ENCODE measurements around the gene GCH1. TPM values are rescaled to one million over a fixed set of nuclear protein-coding genes. Genes with fewer than 3 reads are reported as not detected.
A peak's percentile ranks its signal among the peaks of the same experiment; 100 is the strongest.

Gene GCH1
- total RNA-seq, 1 experiment from 2014 or later, result 0.80 TPM

GRCh38 chr14:54828037-54828436 lies 74.6 kb downstream of the GCH1 start:
- DNase-seq (ENCODE audit: low read depth), result no peak

GRCh38 chr14:54823757-54824549 lies 78.7 kb downstream of the GCH1 start:
- DNase-seq (ENCODE audit: low read depth), result no peak

DNA sequence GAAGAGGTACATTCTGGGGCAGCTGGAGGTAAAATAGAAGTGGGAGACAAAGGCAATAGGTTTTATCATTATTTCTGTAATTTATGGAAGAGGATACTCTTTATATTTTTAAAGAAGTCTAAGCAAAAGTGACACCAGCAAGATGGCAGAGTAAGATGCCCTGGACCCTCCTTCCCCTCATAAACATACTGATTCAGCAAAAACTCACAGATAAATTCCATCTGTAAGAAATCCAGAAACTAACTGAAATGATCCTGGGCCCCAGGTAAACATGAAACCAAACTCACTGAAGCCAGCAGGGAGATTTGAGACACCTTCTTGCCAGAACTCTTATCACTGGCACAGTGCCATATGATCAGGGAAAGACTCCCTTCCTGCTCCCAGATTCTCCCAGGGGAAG lies 79.9 kb downstream of the GCH1 start:
- DNase-seq (ENCODE audit: low read depth), result no peak

DNA sequence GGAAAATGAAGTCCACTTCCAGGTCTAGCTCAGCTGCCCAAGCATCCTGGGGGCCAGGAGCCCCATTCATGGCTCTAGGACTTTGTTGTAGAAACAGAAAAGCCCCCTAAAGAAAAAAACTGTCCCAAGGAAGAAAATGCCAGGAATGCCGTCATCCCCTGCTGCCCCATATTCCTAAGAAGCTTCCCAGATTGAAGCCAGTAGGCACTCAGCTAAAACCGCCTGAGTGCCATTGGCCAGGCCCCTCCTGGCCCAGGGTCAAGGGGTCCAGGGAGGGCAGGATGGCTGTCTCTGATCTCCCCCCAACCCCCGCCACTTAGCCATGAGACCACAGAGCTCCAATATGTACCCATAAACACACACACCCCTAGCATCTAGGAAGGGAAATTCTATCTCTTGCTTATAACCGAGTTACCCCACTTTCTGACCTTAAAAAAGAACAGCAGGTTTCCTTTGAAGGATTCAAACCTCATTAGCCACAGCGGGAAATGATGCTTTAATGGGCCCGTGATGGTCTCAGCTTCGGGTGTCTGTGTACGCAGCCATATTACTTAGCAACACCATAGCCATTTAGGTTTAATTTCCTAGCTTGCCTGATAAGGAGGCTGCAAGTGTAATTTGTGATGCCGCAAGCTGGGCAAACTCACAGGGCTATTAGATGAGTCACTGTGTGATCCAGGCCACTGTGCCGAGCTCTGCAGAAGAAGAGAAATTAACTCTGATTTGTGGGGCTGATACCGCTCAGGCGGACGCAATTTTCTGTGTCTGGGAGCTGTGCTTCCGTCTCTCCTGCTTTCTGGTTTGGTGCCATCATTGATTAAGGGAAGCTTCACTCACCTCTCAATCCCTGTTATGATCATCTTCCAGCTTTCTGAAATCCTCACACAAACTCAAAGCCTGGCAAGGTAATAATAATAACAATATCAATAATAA lies 84.2 kb downstream of the GCH1 start:
- DNase-seq (ENCODE audit: low read depth), result peak; percentile 66

DNA sequence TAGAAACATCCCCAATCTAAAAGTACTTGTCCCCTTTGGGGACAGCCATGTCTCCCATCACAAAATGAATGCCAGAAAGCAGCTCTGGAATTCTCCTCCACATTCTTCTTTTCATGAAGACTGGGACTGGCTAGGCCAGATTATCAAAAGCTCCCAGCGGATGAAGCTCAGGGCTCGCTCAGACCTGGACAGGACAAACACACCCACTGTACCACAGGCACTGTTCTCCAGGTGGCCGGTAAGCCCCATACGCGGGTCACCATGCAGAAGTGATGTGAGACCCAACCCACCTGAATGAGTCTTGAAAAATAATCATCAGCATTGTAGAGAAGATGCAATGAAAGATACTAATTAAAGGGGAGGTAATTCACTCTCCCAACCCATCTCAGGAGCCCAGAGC lies 85.1 kb downstream of the GCH1 start:
- no peak for DNase-seq (ENCODE audit: low read depth)

GRCh38 chr14:54816450-54816849 lies 86.2 kb downstream of the GCH1 start:
- DNase-seq (ENCODE audit: low read depth), result no peak

DNA sequence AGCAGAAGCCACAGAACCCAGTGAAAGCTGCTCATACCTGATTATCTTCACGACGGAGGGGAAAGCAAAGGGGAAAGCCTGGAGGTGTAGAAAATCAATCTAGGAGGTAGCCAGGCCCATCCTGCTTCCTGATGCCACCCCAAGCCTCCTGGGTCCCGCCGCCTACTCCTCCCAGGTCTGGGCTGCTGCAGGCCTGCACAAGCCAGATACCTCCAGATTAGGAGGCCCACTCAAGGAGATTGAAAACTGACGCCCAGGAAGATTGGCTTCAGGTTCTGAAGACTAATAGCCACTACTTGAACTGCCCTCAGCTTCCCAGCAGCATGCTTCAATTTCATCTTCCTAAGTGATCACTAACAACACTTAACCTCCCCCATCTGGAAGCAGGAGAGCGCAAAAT lies 87.1 kb downstream of the GCH1 start:
- no peak for DNase-seq (ENCODE audit: low read depth)

- DNase-seq (ENCODE audit: low read depth), result peak; percentile 41
These were observed 87.6 kb downstream of the GCH1 start for GRCh38 chr14:54815016-54815415.

DNA sequence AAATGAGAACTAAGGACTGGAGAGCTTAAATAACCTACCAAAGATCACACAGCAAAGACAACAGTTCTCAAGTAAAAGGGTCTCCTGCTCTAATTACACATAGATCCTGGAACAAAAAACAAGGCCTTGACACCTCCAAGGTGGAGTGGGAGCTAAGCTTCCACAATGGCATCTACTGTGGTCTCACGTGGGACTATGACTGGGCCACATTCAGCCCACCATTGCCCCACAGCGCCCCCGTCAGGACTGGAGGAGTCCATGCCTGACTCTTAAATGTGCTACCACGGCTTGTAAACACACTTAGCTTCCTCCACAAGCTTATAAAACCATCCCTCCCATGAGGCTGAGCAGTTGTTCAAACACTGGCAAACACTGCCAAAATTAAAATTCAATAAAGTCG lies 88.5 kb downstream of the GCH1 start:
- DNase-seq (ENCODE audit: low read depth), result peak; percentile 18

DNA sequence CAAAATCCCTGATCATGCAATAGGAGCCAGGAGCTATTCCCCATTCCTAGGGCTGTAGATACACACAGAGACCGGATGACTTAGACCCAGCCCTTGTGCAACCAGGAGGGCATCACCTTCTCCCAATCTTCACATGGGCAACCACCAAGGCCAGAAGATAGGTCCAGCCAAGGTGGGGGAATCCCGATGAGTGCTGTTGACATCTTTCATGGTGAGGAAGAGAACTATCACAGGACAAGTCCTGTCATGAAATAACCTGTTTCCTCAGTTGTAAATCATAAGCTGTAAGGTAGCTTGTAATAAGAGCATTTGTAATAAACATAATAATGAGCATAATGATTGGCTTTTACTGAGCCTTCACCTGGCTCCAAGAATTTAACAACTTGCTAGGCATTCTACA lies 89.5 kb downstream of the GCH1 start:
- no peak for DNase-seq (ENCODE audit: low read depth)

GRCh38 chr14:54812617-54813016 lies 90.0 kb downstream of the GCH1 start:
- no peak for DNase-seq (ENCODE audit: low read depth)

DNA sequence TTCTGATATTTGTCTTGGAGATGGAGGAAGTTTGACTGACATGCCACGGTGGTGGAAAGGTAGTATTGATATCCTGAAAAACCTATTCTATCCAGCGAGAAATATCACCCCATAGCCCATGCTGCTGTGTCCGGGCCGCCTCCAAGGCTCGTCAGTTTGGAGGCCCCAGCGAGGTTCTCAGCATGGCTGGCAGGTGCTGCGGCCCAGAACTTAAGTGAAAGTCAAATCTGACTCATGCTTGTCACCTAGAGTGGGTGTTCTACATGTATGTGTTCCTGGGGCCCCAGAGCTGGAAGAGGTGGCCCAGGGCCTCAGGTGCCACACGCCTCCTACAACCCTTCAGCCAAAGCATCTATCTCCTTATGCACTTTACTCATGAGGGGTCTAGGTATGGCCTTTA lies 92.9 kb downstream of the GCH1 start:
- no peak for DNase-seq (ENCODE audit: low read depth)

DNA sequence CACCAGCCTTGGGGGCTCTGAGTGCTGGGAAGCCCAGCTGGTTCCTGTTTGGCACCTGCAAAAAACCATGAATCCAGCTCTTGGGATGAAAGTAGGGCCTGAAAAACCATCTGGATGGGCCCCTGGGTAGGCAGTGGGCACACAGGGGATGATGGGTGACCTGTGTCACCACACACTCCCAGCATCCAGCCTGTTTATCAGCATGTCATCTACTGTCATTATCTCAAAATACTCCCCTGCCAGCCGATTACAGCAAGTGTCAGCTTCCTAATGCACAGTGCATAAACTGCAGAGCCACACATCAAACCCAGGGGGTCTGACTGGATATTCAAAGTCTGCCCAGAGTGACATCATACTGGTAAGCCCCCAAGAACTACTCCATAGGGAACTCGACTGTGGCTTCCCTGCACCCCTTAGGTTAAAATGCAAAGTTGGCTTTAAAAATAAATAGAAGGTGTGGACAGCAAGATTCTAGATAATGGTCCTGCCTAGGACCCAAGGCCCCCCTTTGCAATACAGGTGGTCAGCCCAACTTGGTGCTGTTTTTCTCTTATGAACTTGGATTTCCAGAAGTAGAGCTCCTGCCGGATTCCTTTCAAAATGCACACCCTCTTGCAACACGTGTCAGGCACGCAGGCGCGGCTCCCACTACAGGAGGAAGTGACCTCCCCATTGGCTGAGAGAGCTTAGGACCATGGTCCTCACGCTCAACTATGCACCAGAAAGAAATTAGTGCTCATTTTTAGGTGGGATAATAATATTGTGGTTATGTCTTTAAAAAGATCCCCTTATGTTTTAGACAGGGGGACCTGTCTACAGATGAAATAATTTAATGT lies 94.1 kb downstream of the GCH1 start:
- no peak for DNase-seq (ENCODE audit: low read depth)

DNA sequence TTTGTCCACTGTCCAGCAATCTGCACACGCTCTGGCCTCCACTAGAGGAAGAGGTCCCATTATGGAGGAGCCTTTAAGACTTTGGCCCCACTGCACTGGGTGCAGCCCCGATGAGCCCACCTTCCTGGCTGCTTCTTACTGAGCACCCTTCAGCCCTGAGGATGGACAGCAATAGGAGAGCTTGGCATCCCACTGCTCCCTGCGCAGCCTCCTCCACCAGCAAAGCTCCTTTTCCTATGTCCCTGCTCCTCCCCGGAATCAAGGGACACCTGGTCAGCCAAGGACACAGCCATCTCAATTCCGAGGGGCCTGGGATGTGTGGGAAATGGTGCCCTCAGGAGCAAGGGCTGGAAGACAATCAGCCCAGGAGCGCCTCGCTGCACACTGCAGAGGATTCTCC lies 94.7 kb downstream of the GCH1 start:
- DNase-seq (ENCODE audit: low read depth), result no peak

GRCh38 chr14:54807428-54807827 lies 95.2 kb downstream of the GCH1 start:
- no peak for DNase-seq (ENCODE audit: low read depth)

GRCh38 chr14:54806616-54807015 lies 96.0 kb downstream of the GCH1 start:
- DNase-seq (ENCODE audit: low read depth), result no peak

DNA sequence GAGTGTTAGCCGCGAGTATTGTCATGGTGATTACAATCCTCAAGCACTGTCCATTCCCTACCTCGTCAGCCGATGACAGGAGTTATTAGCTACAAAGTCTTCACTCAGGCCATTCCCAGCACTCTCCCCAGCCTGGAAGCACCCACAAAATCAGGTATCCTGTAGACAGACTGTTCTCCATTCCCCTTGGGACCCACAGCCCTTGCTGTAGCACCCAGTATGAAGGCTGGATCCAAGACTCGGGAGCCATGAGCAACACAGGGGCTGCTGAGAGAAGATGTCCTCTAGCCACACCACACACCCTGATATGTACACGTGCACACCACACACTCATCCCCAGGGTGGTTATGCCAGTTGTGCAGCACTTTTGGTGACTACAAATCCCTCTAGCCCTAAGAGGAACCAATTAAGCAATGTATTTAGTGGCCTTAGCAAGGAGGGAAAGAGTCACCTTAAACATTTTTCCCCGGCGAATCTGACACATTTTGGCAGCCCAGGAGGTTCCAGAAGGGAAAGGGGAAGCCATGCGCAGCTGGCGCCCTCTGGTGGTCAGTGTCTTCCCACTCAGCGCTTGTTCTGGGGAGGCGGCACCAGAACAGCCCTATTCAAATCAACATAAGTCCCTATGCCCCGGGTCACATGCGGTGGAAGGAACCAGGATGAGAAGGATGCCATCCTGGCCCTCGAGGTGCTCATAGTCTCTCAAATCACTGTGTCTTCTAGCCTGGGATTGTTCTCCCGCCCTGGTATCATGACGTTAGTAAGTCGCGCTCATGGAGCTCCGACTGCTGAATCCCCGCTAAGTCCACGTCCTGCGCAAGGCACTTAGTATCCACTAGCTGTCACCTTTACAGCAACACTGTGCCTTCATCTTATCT lies 96.9 kb downstream of the GCH1 start:
- DNase-seq (ENCODE audit: low read depth), result peak; percentile 74

DNA sequence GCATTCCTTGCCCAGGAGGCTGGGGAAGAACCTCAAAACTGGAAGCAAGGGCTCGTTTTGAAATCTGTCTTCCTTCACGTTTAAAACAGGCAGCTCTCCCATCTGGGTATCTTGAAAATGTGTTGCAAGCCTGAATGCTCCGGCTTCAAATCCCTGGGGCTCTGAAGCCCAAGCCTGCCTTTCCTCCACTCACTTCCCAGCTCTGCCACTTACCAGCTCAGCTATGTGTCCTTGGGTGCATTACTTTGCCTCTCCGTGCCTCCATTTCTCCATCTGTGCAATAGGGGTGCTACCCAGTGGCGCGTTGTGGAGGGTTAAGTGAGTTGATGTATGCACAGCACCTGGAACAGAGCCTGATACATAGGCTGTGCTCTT lies 97.6 kb downstream of the GCH1 start:
- DNase-seq (ENCODE audit: low read depth), result no peak

DNA sequence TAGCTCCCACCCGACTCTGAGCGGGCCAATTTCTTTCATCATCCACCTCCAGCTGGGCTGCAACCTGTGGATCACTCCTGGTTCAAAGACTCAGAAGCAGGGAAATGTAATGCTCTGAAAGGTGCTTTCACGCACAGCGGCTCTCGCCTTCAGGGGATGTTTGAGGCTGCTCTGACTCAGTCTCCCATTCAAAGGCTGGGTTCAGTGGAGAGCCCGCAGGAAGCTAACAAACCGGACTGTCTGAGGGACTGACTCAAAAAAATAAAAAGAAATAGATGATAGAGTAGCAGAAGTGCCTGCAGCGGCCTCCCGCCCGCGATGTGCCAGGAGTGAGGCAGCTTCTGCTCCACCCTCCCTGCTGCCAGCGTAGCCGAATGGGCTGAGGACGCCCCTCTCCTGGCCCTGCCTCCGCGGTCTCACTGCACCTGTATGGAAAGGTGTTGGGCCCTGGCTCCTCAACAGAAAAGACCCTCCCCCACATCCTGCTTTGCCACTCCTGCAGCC lies 98.0 kb downstream of the GCH1 start:
- DNase-seq (ENCODE audit: low read depth), result no peak

GRCh38 chr14:54803926-54804537 lies 98.6 kb downstream of the GCH1 start:
- DNase-seq (ENCODE audit: low read depth), result peak; percentile 15

All from LHCN-M2 (cell line).